Right lung (tissue), 5 donors: ENCODE data around the gene KLHL1. TPM values are rescaled to one million over a fixed set of nuclear protein-coding genes. Genes with fewer than 3 reads are reported as not detected.

Experiments used
- DNase-seq, 2 donors: peaks; one replicate each; pipeline ENCODE4 v3.0.0-alpha.2; 2013
- polyA plus RNA-seq, 5 donors: library from polyadenylated mRNA; unstranded; fragments of 120-200 nt; gene quantifications; one replicate each; pipeline versions ENCODE4 v1.2.1 to v1.2.3, GENCODE V29; 2013; ENCODE audit warnings: inconsistent platforms in 1 of 5, low replicate concordance in 1 of 5; ENCODE audit not compliant: insufficient read length in 5 of 5, insufficient read depth in 1 of 5

KLHL1 gene
- polyA plus RNA-seq, 5 donors = 0.03 to 0.05 (median 0.04) TPM; not detected in 2

GRCh38 chr13:69879936-69880335 lies 228.3 kb downstream of the KLHL1 start:
- no peak for DNase-seq

DNA sequence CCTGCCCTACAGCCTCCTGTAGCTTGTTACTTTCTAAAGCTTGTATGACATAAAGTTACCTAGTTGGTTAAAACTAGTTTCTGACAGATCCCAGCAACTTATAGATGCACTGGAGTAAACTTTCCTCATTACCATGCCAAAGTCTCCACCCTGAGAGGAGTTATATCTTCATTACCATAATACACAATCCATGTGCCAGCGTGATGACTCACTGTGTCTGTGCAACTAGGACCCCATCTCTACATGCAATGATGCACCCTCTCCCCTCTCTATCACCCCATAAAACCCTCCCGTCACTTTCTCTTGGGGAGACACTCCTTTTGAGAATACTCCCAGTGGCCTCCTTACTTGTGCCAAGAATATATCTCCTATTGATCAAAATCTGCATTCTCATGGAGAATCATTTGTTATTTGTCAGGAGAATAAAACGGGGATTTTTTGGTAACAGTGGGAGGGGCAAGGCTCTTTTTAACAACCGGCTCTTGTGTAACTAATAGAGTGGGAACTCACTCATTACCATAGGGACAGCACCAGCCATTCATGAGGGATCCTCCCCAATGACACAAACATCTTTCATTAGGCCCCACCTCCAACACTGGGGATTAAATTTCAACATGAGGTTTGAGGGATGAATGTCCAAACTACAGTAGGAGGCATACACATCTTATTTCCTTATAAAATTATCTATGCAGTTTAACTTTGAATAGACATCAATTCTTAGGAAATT lies 235.8 kb downstream of the KLHL1 start:
- no peak for DNase-seq

GRCh38 chr13:69866555-69866954 lies 241.7 kb downstream of the KLHL1 start:
- no peak for DNase-seq

GRCh38 chr13:69857183-69857821 lies 250.9 kb downstream of the KLHL1 start:
- DNase-seq = peak; percentile 23 to 40

- DNase-seq = no peak
Measured at GRCh38 chr13:69856331-69856730, 251.9 kb downstream of the KLHL1 start.

DNA sequence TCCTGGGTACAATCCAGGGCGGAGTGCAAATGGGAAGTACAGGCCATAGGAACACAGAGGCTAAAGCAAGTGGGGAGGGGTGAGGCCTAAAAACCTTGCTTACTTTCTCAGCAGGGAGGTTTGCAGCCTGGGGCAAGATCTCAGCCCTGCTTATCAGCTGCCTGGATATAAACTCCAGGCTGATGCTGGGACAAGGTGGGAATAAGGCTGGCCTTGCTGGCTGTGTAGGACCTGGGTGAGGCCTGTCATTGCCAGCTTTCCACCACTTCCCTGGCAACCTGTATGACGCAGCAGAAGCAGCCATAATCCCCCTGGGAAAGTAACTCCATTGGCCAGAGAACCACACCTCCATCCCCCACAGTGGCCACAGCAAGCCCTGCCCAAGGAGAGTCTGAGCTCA lies 279.7 kb downstream of the KLHL1 start:
- no peak for DNase-seq

DNA sequence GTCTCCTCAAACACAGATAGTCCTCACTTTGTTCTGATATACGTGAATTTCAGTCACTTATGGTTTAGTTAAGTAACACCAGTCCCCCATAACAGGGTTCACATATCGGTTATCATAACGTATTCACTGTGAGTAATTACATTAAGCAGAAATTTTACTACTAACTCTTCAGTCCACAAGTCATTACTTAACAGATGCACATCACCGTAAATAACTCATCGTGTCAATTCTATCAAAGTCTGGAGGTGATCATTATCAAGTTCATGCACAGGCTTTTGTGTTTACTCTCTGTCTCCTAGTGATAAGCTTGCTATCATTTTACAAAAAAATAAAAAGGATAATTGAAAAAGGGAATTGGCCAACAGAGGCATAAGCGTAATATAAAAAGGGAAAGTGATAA lies 288.1 kb downstream of the KLHL1 start:
- DNase-seq = no peak

- no peak for DNase-seq
Measured at GRCh38 chr13:69817333-69817869, 290.9 kb downstream of the KLHL1 start.

DNA sequence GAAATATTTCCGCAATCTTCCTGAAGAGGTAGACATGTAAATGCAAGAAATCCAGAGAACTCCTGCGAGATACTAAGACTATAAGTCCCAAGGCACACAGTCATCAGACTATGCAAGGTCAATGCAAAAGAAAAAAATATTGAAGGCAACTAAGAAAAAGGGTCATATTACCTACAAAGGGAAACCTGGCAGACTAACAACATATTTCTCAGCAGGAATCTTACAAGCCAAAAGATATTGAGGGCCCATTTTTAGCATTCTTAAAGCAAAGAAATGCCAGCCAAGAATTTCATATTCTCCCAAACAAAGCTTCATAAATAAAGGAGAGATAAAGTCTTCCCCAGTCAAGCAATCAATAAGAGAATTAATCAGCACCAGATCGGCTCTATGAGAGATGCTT lies 299.1 kb downstream of the KLHL1 start:
- no peak for DNase-seq

- no peak for DNase-seq
Measured at GRCh38 chr13:69796256-69796655, 312.0 kb downstream of the KLHL1 start.

DNA sequence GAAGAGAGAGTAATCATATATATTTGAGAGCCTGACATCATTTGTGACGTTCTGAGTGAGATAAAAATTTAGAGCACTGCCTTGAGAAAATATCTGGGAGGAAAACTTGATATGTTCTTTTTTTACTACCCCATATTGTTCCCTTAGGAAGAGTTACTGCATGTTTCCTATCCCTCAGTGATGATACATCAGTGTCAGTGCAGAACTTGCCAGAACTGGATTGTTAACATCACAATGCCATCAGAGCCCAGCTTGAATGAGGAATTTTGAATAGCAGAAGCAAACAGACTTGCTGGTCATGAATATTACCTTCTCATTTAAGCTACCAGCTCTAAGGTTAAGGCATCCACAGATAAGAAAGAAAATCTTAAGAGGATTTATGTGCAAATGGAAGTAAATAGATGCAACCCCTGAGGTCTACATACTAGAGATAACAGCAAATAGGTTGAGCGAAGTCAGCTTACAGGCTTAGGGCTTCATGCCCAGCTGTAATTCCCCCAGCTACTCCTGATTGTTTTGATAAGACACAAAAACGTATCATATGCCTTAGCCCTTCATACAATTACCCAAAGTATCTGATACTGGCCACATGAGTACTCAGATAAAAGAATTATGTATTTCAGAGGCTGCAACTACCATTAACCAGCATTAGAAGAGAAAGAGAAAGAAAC lies 314.3 kb downstream of the KLHL1 start:
- no peak for DNase-seq

DNA sequence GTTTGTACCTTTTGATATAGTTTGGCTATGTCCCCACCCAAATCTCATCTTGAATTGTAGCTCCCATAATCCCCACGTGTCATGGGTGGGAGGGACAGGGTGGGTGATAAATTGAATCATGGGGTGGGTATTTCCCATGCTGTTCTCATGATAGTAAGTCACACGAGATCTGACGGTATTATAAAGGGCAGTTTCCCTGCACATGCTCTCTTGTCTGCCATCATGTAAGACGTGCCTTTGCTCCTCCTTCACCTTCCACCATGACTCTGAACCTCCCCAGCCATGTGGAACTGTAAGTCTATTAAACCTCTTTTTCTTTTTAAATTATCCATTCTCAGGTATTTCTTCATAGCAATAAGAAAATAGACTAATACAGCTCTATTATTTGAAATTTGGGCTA lies 331.3 kb downstream of the KLHL1 start:
- no peak for DNase-seq

DNA sequence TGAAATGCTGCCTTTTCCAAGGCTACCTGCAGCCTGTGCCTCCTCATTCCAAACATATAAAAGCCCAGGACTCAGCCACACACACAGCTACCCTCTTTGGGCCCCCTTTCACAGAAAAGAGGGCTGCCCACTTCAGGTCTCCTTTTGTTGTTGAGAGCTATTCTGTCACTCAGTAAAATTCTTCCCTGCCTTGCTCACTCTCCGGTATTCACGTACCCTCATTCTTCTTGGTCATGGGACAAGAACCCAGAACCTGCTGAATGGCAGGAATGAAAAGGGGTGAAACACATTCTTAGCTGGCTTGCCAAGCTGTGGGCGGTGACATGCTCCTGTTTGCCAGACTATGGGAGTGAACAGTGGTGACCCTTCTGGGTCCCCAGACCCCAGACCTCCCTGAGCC lies 338.6 kb downstream of the KLHL1 start:
- DNase-seq = no peak

- no peak for DNase-seq
Measured at GRCh38 chr13:69761581-69761980, 346.7 kb downstream of the KLHL1 start.

- no peak for DNase-seq
Measured at GRCh38 chr13:69755101-69755500, 353.2 kb downstream of the KLHL1 start.

DNA sequence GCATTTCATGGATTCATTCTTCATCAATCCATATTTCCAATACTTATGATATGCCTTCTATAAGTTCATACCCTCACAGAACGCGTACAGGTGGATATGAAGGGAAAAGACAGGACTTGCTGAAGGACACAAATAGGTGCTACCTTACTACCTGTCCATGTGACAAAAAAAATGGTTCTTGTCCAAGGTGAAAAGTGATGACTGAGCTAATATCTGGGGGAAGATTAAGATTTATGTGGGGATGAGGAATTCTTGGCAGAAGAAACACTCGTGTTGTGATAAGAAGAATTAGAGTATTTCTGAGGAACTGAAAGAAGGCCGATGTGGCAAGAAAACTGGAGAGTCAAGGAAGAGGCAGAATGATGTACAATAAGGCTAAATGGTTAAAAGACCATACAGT lies 357.0 kb downstream of the KLHL1 start:
- DNase-seq = no peak

GRCh38 chr13:69737129-69737935 lies 370.9 kb downstream of the KLHL1 start:
- DNase-seq = no peak

DNA sequence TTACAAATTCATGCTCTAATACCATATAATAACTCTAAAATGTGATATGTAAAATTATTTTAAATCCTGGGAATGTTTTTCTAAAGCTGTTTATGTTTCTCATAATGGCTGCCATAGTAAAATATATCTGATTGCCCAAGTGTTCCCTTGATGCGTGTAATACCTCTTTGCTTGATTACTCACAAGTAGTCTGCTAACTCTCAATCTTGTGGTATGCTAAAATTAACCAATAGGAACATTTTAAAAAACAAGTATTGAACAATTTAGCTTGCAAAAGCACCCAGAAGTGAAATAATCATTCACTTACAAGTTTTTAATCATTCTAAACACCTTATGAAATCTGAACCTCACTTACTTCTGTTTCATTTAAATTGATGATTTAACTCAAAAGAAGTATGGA lies 386.6 kb downstream of the KLHL1 start:
- no peak for DNase-seq

- DNase-seq = no peak
Measured at GRCh38 chr13:69720278-69720983, 387.8 kb downstream of the KLHL1 start.

DNA sequence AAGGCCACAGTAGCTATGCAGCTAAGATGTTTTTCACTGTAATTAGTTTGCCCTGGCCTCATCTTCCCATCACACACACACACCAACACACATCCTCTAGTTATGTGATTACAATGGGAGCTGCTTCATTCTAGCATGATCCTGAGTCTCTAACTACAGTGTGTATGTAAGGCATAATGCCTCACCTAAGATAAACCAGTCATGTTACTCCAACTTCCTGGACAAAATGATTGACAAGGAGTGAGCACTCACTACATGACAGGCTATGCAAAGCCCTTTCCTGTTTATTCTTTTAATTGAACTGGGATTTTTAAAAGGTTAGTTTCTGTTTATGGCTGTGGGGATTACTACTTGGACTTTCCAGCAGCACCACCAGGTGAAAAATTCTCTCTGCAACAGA lies 401.4 kb downstream of the KLHL1 start:
- no peak for DNase-seq

GRCh38 chr13:69704311-69704710 lies 403.9 kb downstream of the KLHL1 start:
- no peak for DNase-seq
